Measurements from ENCODE around the gene OSMR. TPM values are rescaled to one million over a fixed set of nuclear protein-coding genes. Genes with fewer than 3 reads are reported as not detected.
A peak's percentile ranks its signal among the peaks of the same experiment; 100 is the strongest.

The OSMR gene
- polyA plus RNA-seq, 1 of the 3 experiments (the other 2 are of a cell fraction), result 56.0 TPM

- Histone ChIP-seq H3K4me2 (0 out of 2 replicates have a peak overlapping the region, but pooled peaks have one; percentile 39), H3K9ac (no peak overlapping the region)
- CTCF ChIA-PET, result interaction anchor here (1.1 to 1.8 kb wide), 2 partner anchors 86 to 415 kb away, joined by 3 to 4 read pairs; no protein-coding TSS in a partner anchor
Measured at GRCh38 chr5:38835887-38836286, 9.9 kb upstream of the OSMR start.

More at GRCh38 chr5:38835887-38836286, 9.9 kb upstream of the OSMR start:
- Histone ChIP-seq H3K27me3 (ENCODE audit: insufficient read depth) (no peaks in the 10 kb centered on the region), H4K20me1 (ENCODE audit: insufficient read depth) (no peaks in the 10 kb centered on the region), H3K4me1 (ENCODE audit: control insufficient read depth in 1 of 2, insufficient read depth in 2 of 2, low read depth in 1 of 2, low read length in 1 of 2) (peaks cover 0 to 8% of the 10 kb centered on the region in 2 experiments; a peak in 1 of 4 replicates), H3K27ac (ENCODE audit: low read depth in 2 of 2, low read length in 1 of 2) (peak overlapping the region in 1 of 2 experiments; percentile 54; a peak in 2 of 4 replicates), H3F3A (replicated peaks; ENCODE audit: insufficient read depth) (peaks cover 13% of the 10 kb centered on the region), H3K79me2 (ENCODE audit: insufficient read depth) (peaks cover 29% of the 10 kb centered on the region; the same call in 1 of the 2 replicates), H3K36me3 (replicated peaks in 1 of 2; ENCODE audit: control insufficient read depth in 1 of 2, insufficient read depth in 2 of 2, low read length in 1 of 2) (peaks cover 0 to 8% of the 10 kb centered on the region in 2 experiments), H3K9me3 (no peaks in the 10 kb centered on the region), H2AFZ (ENCODE audit: low read depth) (no peak overlapping the region; the same call in 1 of the 2 replicates), H3K4me3 (ENCODE audit: low read depth in 2 of 2, low read length in 1 of 2) (no peak overlapping the region), H3K9me2 (no peaks in the 10 kb centered on the region)
- DNase-seq, result no peak
- 26% methylated on average over 2 of the region's 2 CpGs for WGBS (ENCODE audit: low lambda C conversion rate)
- no peak for TF ChIP-seq NRF1 (IDR thresholded peaks at IDR 0.05; ENCODE audit: low read depth, low read length)
- TF ChIP-seq PBX3 (IDR thresholded peaks at IDR 0.05), result no peak
- no peak for TF ChIP-seq GATA2 (CRISPR knock-in tag; IDR thresholded peaks at IDR 0.05)
- no peak for TF ChIP-seq FOXM1 (IDR thresholded peaks at IDR 0.05; ENCODE audit: low read depth)
- no peak for TF ChIP-seq TCF12 (IDR thresholded peaks at IDR 0.05)
- TF ChIP-seq RXRA (IDR thresholded peaks at IDR 0.05; ENCODE audit: borderline replicate concordance, low read depth), result no peak
- TF ChIP-seq SIN3A (IDR thresholded peaks at IDR 0.05; ENCODE audit: borderline replicate concordance, low read depth, low read length), result no peak
- no peak for TF ChIP-seq REST (IDR thresholded peaks at IDR 0.05; ENCODE audit: low read depth, low read length)
- no peak for TF ChIP-seq TAF1 (IDR thresholded peaks at IDR 0.05; ENCODE audit: borderline replicate concordance, low read depth, low read length)
- no peak for TF ChIP-seq IRF3 (IDR thresholded peaks at IDR 0.05; ENCODE audit: low read depth, low read length)
- TF ChIP-seq TEAD4 (IDR thresholded peaks at IDR 0.05; ENCODE audit: borderline replicate concordance, insufficient read depth), result no peak
- TF ChIP-seq GABPA (IDR thresholded peaks at IDR 0.05; ENCODE audit: low read depth), result no peak
- POLR2A ChIA-PET, result no interaction called here

Measured in SK-N-SH (cell line).